Left kidney (tissue), 2 donors: Measurements from ENCODE around the gene THYN1. TPM values are rescaled to one million over a fixed set of nuclear protein-coding genes. Genes with fewer than 3 reads are reported as not detected.
A peak's percentile ranks its signal among the peaks of the same experiment; 100 is the strongest.

Experiments
- DNase-seq: peaks from one replicate; pipeline ENCODE4 v3.0.0-alpha.2; 2013
- polyA plus RNA-seq: library from polyadenylated mRNA; unstranded; fragments of 120-200 nt; gene quantifications from one replicate; pipeline ENCODE4 v1.2.1, GENCODE V29; 2013; ENCODE audit not compliant: insufficient read length

THYN1 gene
- polyA plus RNA-seq, 1 donor: 74.7 TPM

DNA sequence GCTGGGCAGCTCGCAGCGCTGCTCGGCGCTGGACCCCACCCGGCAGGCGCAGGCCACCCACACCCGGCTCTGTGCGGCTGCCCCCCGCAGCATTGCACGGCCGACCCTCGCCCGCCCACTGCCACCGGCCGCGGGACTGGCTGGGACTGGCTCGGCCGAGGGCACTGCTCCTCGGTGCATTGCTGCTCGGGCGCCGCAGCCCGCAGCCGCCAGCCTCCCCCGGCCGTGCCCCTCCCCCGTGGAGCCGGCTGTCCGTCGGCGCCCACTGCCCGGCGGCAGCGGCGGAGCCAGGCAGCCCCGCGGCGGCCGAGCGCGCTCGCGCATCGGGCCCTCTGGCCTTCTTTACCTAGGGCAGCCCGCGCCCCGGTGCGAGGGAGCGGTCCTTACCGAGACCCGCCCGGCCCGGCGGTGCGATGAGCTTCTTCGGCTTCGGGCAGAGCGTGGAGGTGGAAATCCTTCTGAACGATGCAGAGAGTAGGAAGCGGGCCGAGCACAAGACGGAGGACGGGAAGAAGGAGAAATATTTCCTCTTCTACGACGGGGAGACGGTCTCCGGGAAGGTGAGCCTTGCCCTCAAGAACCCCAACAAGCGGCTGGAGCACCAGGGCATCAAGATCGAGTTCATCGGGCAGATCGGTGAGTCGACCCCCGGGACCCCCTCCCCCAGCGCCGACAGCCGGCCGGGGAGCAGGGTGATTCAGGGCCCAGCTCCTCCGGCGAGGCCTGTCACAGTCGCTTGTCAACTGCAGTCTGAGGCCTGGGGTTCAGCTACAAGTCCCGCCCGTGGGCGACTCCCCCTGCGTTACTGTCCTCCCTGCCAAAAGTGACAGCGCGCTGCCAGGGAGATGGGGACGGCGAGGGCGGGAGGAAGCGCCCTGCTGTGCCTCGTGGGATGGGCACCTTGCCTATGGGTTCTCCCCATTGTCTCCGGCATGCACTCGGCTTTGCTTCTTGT is 28.2 kb downstream of the THYN1 start:
- DNase-seq: no peak

DNA sequence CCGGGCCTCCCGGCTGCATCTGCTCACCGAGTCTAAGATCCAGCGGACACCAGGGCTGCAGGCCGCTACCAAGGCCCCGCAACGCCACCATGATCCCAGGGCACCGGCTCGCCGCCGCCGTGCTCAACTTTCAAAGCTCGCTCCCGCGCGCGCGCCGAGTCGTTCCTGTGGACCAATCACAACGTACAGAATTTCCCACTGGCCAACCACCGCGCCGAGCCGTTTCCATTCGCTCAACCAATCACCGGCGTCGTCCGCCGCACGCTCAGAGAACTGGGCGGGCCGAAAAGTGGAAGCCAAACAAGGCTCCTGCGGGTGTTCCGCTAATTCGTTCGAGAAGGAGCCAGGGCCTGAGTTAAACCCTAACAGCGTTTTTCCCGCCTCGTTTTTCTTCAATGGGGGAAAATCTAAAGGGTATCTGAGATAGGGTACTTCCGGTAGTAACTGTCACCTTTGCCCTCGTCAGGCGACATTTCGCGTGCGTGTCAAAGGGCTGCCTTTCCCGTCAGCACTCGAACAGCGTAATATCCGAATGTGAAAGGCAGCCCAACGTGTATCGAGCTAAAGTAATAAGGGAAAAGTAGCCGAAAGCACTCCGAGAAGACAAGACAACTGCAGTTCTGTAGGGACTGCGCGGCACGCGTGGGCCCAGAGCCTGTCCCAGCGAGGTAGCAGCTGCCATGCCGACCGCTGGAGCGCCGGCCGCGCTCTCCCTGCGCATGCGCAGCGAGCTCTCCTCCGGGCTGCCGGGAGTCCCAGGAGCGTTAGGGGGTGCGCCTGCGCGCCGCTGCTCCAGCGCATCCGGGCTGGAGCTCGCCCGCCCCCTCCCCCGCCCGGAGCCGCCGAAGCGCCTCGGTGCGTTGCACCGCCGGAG is 29.1 kb downstream of the THYN1 start, which contains the start of the genes NCAPD3 and VPS26B:
Gene NCAPD3, minus strand, starts transcription at position 132 of the 874 bp plus-strand sequence. Its CDS starts 41 bp downstream, at position 91.
Gene VPS26B, plus strand, starts transcription at position 836 of the 874 bp plus-strand sequence. CDS start 452 bp downstream, outside the sequence.
- DNase-seq: peak; percentile 97

- no peak for DNase-seq
These were observed 30.0 kb downstream of the THYN1 start for GRCh38 chr11:134223121-134223520.

DNA sequence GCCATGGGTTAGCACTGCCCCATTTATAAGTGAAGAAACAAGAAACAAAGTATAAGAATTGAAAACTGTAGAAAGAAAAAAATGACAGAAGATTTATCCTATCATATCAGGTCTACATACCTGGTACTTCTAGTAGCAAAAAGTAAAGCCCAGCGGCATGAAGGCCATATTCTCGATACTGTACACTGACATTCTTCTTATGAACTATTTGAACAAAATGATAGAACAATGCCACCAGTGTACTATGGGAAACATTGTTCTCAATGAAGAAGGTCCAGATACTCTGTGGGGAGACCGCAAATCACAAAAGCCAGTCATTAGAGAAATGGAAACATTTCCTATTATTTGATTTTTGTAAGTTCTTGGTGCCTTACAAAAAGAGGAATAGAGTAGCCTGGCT is 36.3 kb downstream of the THYN1 start:
- no peak for DNase-seq

DNA sequence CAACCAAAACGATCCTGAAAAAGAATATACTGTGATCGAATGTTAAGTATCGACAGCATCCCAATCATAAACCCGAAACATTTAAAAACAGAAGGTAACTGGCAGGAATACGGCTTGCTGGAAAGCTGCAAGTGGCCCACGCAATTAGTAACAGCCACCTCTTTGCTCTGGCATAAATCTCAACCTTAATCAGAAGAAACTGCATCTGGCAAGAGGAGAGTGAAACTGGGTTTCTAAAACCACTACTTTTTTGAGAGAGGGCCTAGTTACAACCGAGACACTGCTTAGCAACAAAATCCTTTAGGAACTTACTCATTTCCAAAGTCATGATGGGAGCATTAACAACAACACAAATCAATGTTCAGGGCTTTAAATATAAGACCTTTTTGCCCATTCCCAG is 37.3 kb downstream of the THYN1 start:
- no peak for DNase-seq

DNA sequence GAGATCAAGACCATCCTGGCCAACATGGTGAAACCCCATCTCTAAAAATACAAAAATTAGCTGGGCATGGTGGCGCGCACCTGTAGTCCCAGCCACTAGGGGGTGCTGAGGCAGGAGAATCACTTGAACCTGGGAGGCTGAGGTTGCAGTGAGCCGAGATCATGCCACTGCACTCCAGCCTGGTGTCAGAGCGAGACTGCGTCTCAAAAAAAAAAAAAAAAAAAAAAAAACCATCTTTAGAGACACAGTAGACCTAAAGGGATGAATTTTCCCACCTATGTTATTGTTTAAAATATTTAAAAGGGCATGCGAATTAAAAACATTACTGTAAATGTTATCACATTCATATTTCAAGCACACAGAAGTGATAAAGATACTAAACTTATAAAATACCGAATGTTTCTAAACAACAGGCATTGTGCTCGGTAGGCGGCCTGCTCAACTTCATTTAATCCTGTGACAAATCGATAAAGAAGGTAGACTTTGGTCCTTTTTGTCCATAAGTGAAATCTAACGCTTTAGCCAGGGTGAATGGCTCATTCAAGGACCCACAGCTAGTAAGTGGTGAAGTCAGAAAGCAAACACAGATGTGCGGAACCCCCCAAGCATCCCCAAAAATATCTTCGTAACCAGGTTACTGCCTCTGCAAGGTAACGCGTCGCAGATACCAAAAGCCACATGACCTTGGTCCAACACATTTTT is 45.5 kb downstream of the THYN1 start:
- no peak for DNase-seq

- DNase-seq: no peak
These were observed 47.0 kb downstream of the THYN1 start for GRCh38 chr11:134206185-134206584.

DNA sequence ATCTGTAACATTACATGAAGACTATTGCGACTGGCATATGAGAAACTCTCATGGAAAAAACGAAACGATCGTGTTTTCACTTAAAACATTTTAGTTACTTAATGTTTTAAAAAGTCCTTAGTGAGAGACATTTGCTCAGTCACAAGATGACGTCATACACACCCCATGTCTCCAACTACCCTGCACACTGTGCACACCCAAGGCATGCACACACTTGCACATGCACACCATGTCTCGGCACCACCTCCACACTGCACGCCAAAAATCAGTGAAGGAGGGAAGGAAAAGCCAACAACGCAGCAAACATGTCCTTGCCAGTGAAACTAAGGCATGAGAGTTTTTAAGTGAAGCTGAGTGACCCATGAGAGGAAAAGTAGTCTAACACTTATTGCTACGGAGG is 47.4 kb downstream of the THYN1 start:
- DNase-seq: no peak

GRCh38 chr11:134202661-134203060 is 50.5 kb downstream of the THYN1 start:
- DNase-seq: no peak

- no peak for DNase-seq
These were observed 52.5 kb downstream of the THYN1 start for GRCh38 chr11:134200688-134201087.

DNA sequence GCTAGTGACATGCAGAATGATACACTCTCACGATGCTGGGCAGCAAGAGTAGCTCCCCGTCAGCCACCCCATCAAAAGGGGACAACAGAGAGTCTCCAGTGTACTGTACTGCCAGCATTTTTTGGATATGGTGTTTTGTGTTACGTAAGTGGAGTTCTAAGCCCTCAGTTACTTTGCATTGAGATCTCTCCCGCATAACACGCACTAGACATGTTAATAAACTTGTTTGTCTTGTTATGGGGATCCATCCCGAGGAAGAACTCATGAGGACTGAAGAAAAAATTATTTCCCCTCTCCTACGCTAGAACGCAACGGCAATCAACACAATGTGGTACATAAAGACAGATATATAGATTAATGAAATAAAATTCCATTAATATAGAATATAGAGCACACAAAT is 53.6 kb downstream of the THYN1 start:
- DNase-seq: no peak

Other genes with a start within 250 kb of the THYN1 start
- gene JAM3, start 184.3 kb downstream of the THYN1 start, polyA plus RNA-seq: 59.3 TPM
- 38.0 TPM for gene NCAPD3, start 29.4 kb downstream of the THYN1 start, polyA plus RNA-seq
- gene VPS26B, start 28.7 kb downstream of the THYN1 start, polyA plus RNA-seq: 63.6 TPM
- 58.4 TPM for gene ACAD8, start 216 bp upstream of the THYN1 start, polyA plus RNA-seq
- 1.9 TPM for gene GLB1L3, start 23.0 kb upstream of the THYN1 start, polyA plus RNA-seq
- 24.7 TPM for gene GLB1L2, start 78.6 kb upstream of the THYN1 start, polyA plus RNA-seq
- gene B3GAT1, start 158.9 kb upstream of the THYN1 start, polyA plus RNA-seq: 4.8 TPM